ENCODE measurements around the gene DERL2.
A peak's percentile ranks its signal among the peaks of the same experiment; 100 is the strongest.
"Not testable (repeated sequence)": the region's sequence is repeated elsewhere in the genome, so short reads cannot be mapped to it uniquely, and the experiment has no call there.

The DERL2 gene

DNA sequence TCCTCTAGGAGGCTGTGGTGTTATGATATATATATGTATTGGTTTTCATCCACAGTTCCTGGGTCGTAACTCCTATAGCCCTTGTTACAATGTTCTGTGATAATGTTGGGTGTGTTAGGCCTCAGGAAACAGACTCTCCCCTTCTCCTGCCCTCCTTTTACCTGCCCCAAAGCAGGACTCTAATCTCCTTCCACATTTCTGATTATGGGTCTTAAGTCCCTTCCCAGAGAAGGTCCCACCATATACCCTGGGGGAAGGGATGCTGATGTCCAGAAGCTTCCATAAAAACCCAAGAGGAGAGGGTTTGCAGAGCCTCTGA, 46.6 kb downstream of the DERL2 start:
- no peak for FAIRE-seq
- DNase-seq (ENCODE audit: insufficient read length, low spot score): no peak

DNA sequence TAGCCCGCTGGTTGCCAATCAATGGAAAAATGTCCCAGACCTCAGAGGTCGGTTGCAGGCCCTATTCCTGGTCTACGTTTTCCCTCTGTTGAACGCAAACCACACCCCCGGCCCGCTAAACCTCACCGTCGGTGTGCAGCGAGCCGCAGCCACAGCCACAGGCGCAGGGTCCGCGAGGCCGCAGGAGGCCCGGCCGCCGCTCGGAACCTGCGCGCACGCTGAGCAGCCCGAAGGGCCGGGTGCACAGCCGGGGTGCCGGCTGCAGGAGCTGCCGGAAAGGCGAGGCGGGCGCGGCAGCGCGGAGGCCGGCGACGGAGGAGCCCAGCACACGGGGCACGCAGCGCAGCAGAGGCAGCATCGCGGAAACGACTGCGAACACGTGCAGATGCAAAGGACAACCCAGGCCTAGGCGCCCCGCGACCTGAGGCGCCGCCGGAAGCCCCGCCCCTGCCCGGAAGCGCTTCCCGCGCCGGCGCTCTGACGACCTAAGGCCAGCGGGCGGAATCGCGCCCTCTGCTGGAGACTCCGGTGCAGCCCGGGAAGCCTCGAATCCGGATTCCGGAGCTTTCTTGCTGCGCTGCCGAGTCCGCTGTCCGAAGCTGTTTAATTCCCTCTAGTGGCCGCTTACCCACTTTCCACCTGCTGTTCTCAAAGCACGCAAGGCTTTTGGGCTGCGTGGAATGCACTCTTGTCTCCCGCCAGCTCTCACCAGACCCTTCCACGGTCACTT, 47.1 kb downstream of the DERL2 start, which contains the start of gene C1QBP:
TSS of gene C1QBP (minus strand) at position 440 of the 730 bp plus-strand sequence. CDS start at position 358, 82 bp downstream.
- FAIRE-seq (peak; percentile 95), DNase-seq (ENCODE audit: insufficient read length, low spot score) (peak; percentile 92)

DNA sequence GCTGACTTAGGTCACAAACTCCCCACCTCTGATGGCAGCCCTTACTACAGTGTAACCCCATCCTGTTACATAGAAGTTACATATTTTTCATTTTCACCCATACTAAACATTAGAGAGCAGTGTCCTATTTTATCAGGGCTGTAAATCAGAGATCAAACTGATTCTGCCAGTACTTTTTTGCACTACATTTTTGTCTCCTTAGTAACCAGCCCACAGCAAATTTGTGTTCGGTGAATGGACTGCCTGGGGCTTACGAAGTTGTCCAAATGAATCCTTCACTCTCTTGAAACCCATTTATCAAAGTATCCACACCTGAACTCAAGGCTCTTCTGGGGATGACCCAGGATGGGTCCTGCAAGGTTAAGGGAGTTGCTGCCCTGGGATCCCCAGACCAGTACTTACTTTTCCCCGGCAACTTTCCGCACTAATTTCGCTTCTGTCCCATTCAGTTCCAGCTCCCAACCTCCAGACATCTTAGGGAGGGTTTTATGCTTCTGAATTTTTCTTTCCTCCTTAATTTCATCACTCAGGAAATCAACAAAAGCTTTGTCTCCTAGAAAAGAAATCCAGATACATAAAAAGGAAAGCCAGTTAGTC, 48.2 kb downstream of the DERL2 start:
- DNase-seq (ENCODE audit: insufficient read length, low spot score) (no peak), FAIRE-seq (no peak)

DNA sequence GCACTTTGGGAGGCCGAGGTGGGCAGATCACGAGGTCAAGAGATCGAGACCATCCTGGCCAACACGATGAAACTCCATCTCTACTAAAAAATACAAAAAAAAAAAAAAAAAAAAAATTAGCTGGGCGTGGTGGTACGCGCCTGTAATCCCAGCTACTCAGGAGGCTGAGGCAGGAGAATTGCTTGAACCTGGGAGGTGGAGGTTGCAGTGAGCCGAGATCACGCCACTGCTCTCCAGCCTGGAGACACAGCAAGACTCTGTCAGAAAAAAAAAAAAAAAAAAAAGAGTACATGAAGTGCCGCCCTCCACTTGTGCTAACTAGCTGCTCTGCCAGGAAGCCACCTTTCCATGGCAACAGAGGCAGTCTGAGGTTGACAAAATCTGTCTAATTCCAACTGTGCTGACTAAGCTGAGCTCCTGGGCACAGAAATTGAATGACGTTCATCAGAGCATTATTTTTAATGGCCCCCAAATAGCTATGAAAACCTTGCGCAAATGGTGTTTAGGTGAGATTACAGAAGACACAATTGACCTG, 50.1 kb downstream of the DERL2 start:
- not testable (repeated sequence) for FAIRE-seq; DNase-seq (ENCODE audit: insufficient read length, low spot score)

DNA sequence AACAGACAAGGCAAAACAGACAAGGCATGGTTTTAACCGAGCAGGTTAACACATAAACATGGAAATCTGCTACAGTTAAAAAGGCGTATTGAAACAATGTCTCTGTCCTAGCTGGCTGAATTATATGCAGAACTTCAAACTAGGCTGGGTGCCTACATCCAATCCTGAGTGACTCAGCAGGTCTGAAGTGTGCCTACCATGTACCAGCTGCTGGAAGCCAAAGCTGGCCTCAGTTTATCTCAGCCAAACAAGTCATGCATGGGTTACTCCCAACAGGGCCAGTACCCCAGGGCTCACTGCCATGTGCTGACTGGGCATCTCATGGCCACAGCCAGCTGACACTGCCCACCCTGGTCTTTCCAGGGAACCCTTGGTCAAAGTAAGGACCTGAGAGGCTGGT, 51.0 kb downstream of the DERL2 start:
- DNase-seq (ENCODE audit: insufficient read length, low spot score) (no peak), FAIRE-seq (no peak)

DNA sequence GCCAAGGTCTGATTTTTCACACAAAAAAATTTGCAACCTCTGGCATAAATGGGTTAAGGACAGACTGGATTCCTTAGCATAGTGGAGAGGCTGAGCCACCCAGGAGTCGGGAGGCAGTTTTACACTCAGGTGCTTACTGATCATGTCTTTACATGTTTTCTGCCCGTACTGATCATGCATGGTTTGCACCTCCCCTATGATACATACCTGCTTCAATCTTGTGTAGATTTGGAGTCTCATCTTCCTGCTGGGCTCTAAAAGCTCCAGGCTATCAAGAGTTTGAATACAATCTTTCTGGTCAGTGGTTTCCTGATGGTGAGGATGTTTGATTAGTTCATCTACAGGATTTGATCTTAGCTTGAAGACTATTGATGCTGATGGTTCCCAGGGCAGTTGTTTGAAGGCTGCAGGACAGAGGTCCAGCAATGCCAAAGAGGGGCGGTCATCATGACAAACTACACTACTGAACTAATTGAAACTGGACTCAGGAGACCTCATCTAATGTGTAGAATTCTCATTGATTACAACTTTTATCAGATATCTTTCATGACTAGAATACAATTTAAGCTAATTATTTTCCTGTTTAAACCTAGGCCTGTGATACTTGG, 53.9 kb downstream of the DERL2 start:
- DNase-seq (ENCODE audit: insufficient read length, low spot score) (no peak), FAIRE-seq (no peak)

DNA sequence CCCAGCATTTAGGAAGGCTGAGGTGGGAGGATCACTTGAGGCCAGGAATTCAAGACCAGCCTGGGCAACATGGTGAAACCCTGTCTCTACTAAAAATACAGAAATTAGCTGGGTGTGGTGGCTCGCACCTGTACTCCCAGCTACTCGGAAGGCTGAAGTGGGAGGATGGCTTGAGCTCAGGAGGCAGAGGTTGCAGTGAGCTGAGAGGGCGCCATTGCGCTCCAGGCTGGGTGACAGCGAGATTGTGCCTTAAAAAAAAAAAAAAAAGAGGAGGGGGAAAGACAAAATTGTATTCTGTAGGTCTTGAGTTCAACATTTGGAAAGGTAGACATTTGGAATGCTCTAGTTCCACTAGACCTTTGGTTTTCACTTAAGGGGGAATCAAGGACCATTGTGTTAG, 54.7 kb downstream of the DERL2 start:
- not testable (repeated sequence) for FAIRE-seq; DNase-seq (ENCODE audit: insufficient read length, low spot score)

DNA sequence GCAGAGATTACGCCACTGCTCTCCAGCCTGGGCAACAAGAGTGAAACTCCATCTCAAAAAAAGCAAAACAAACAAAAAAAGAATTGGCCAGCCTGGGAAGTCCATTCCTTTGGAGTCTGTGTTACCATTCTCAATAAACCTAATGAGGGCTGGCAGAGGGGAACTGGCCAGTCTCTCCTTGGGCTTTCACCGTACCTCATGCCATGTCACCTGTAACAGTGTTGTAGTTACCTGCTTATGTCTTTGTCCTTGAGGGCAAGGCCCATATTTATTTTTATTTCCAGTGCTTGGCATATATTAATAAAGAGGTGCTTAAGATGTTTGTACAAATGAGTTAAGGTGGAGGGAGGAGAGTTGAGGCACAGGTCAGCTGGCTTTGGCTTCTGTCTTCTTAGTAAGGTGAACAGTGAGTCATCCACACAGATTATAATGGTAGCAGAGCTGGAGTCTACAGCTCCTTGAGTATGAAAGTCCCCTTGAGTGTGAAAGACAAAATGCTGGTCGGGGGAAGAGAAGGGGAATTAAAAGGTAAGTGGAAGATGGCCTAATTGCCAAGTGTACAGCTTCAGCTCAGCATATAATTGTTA, 55.5 kb downstream of the DERL2 start:
- FAIRE-seq (no peak), DNase-seq (ENCODE audit: insufficient read length, low spot score) (no peak)

DNA sequence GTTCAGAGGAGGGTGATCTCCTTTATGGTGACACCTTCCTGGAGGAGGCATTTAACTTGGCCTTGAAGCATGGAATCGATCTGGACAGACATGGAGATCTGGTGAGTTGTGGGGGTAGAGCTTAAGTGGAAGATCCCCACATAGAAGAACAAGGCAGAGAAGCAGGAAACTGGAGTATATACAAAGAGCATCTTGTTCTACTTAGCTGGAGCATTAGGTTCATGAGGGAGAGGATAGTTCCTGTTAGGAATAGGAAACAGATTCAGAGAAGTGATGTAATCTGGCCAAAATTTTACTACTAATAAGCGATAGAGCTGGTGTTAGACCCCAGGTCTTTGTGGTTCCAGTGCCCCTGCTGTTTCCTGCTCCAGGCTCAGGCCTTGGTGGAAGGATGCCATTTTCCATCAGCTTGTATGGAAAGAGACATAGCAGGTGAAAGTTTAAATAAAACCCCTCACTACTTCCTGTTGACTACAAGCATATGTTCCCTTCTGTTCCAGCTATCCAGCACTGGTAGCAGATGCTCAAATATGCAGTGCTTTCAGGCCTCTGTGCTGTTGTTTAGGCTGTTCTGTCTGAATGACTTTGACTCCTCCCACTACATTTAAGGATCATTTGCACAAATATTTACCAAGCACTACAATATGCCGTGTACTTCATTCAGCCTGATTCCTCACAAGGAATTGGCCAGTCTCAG, 56.6 kb downstream of the DERL2 start:
- no peak for FAIRE-seq
- DNase-seq (ENCODE audit: insufficient read length, low spot score): no peak

DNA sequence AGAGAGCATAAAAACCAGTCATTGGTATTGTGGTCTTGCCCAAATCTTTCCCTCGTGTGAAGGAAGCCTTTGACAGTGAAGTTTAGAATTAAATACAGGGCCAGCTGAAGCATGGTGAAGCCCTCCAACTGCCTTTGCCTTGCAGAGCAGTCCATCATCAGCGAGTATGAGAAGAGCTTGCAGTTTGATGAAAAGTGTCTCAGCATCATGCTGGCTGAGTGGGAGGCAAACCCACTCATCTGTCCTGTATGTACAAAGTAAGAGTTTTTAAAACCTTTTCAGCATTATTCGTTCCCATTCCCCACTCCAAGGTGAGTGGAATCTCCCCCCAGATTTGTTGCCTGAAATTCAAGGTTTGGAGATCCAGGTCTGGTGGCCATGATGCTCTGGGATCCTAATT, 60.2 kb downstream of the DERL2 start:
- DNase-seq (ENCODE audit: insufficient read length, low spot score): no peak
- no peak for FAIRE-seq

DNA sequence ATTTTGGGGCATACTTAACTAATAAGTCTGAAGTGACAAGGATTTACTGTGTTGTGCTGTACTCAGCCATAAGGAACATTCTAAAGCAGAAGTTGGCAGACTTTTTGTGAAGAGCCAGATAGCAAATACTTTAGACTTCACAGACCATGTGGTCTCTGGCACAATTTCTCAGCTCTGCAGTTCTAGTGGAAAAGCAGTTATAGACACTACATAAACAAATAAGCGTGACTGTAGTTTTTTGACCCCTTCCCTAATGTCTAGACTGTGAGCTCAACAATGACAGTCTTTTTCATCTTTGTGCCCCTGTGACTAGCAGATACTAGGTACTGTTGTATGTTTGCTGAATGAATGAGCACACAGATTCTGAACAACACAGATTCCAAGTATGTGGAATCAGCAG, 61.1 kb downstream of the DERL2 start:
- DNase-seq (ENCODE audit: insufficient read length, low spot score): no peak
- FAIRE-seq: no peak

DNA sequence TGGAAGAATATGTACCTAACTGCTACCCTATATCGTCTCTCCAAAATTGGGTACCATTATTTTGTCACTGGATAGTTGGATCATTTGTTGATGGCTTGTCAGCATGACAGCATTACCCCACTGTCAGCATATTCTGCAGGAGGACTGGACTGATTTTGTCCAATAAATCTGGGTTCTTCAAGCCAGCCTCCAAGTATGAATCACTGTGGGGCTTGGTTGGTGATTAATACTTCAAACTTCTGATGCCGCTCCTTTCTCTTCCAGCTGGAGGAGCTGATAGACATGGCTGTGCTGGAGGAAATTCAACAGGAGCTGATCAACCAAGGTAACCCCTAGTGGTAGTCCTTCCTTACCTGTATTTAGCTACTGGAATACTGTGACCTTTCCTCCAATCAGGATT, 63.5 kb downstream of the DERL2 start:
- FAIRE-seq: no peak

More for the DNA sequence above, 63.5 kb downstream of the DERL2 start:
- no peak for DNase-seq (ENCODE audit: insufficient read length, low spot score)

Data from GM19239 (cell line).